SH-SY5Y (cell line): ENCODE results near the gene MYO1B.

Experiments used
- GATA2 ChIP-seq: IDR thresholded peaks from 2 replicates; pipeline ENCODE4 v1.6.1; 2011; ENCODE audit warnings: mild to moderate bottlenecking, low read depth, low read length
- GATA3 ChIP-seq: IDR thresholded peaks from 2 replicates; pipeline ENCODE4 v1.6.1; 2011; ENCODE audit warnings: low read depth, mild to moderate bottlenecking, low read length, moderate library complexity

- TF ChIP-seq GATA3 (no peak), GATA2 (no peak)
Measured at GRCh38 chr2:191436368-191437055, 191.3 kb downstream of the MYO1B start.
